Ovary (tissue), 9 donors: ENCODE results near the gene MAST1. TPM values are rescaled to one million over a fixed set of nuclear protein-coding genes. Genes with fewer than 3 reads are reported as not detected.

Experiments used
- DNase-seq, 5 donors: peaks; one replicate each; pipeline ENCODE4 v3.0.0-alpha.2; 2019 to 2020
- H3K27ac ChIP-seq, 2 donors: fragments of 200-600 bp; one replicate each; pipeline versions ENCODE4 v1.5.1 to v1.8.0; 2019 to 2022
- H3K27me3 ChIP-seq: fragments of 200-600 bp; one replicate; pipeline ENCODE4 v1.8.0; 2022
- H3K36me3 ChIP-seq: fragments of 200-600 bp; sonication (generic); one replicate; pipeline ENCODE4 v1.5.1; 2019
- H3K4me1 ChIP-seq: one replicate; pipeline ENCODE4 v1.8.1; 2013; ENCODE audit warnings: mild to moderate bottlenecking, moderate library complexity; ENCODE audit not compliant: insufficient read depth
- H3K4me3 ChIP-seq: fragments of 200-600 bp; sonication (generic); one replicate; pipeline ENCODE4 v1.5.1; 2017
- H3K9me3 ChIP-seq, 2 donors: fragments of 200-600 bp in 1 of 2; sonication (generic) in 1 of 2; one replicate each; pipeline versions ENCODE4 v1.5.1 to v1.8.1; 2013 to 2019; ENCODE audit warnings: mild to moderate bottlenecking in 1 of 2, moderate library complexity in 1 of 2
- EP300 ChIP-seq: sonication (generic); formaldehyde crosslinking; IDR thresholded peaks from one replicate; pipeline ENCODE4 v1.6.1; 2017; ENCODE audit warnings: antibody characterized with exemption
- POLR2A ChIP-seq: fragments of 450-650 bp; IDR thresholded peaks from one replicate; pipeline ENCODE4 v1.6.1; 2017; ENCODE audit warnings: antibody characterized with exemption, mild to moderate bottlenecking, moderate library complexity
- WGBS, 3 donors: extraction: QIAGEN DNeasy Blood & Tissue Kit in 1 of 3; methylation state at CpG; one replicate each; pipeline versions ENCODE4 v1.1.5 to v1.1.7; 2013 to 2017; 5-methylcytosine and 5-hydroxymethylcytosine counted together
- intact Hi-C, 4 donors: fragments of 100-400 bp; cut with DNase I; formaldehyde crosslinking; loops; one replicate each; pipeline versions ENCODE4 v1.11.0 to v1.15.1; 2022 to 2023
- polyA plus RNA-seq, 2 donors: library from polyadenylated mRNA; stranded (reverse); fragments of 200-250 nt in 1 of 2; fragments of 350-450 nt in 1 of 2; fragmentation: Illumina TruSeq in 1 of 2; extraction: RNeasy Lipid Tissue Mini Kit (QIAGEN cat#74804) in 1 of 2; gene quantifications; one replicate each; pipeline ENCODE4 v1.2.3, GENCODE V29; 2013 to 2014
- total RNA-seq, 7 donors: library from RNA; depleted of rRNA in 2 of 7; stranded (reverse); fragments of >200 nt in 2 of 7; fragmentation: NEBNext Ultra II Directional in 3 of 7; extraction: Animal tissue kit (Norgen Biotek cat#: 25700) in 3 of 7; gene quantifications; one replicate each; pipeline versions ENCODE4 v1.1.0 to v1.2.4, GENCODE V29; 2016 to 2023
- TF ChIP-seq, protein P1 (sequence below), 3 donors: fragments of 450-650 bp in 2 of 3; fragments of 200-600 bp in 1 of 3; IDR thresholded peaks; one replicate each; pipeline versions ENCODE4 v1.5.1 to v1.8.0; 2016 to 2022; ENCODE audit warnings: antibody characterized with exemption in 3 of 3, mild to moderate bottlenecking in 1 of 3
- donor health status: DM: no; HTN: no; CAD: no; lungs with moderate emphysema.
- donor health status: DM: no; HTN: no; CAD: no.
- donor health status: Bipolar disorder and iron deficiency.
- donor health status: DM: yes; HTN: yes; CAD: no.
- donor health status: DM: no; HTN: no; CAD: no.
- donor health status: DM: yes; HTN: yes; CAD: no.

Gene MAST1
- total and polyA plus RNA-seq, 9 donors = 0.25 to 2.4 (median 1.1) TPM

DNA sequence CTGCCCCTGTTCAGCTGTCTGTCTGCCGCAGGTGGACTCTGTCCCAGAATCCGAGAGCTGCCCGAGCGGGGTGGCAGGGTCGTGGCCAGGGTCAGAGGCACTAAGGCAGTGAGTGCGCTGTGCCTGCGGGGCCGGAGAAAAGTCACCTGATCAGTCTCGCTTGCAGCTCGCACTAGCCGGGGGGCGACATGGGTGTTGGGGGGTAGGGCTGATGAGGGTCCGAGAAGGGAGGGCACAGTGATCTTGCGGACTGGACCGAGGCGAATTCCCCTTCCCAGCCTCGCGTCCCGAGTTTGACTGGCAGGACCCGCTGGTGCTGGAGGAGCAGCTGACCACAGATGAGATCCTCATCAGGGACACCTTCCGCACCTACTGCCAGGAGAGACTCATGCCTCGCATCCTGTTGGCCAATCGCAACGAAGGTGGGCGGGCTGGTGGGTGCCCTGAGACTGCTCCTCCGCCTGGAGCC is 53.3 kb downstream of the MAST1 start:
- Histone ChIP-seq H3K4me1 (peaks cover 5% of the 10 kb centered on the region), H3K4me3 (peak overlapping the region; percentile 95), H3K36me3 (no peaks in the 10 kb centered on the region), H3K27ac (peak overlapping the region in 1 of 2 donors; percentile 70), H3K27me3 (no peaks in the 10 kb centered on the region), H3K9me3 (no peaks in the 10 kb centered on the region)
- intact Hi-C loops = no loop called here
- DNase-seq = peak in 1 of 5 donors; percentile 53
- WGBS, 3 donors = 4 to 7% (median 5%) methylated on average over 26 of the region's 26 CpGs
- TF ChIP-seq POLR2A (no peak), EP300 (no peak)
- TF ChIP-seq, protein P1, sequence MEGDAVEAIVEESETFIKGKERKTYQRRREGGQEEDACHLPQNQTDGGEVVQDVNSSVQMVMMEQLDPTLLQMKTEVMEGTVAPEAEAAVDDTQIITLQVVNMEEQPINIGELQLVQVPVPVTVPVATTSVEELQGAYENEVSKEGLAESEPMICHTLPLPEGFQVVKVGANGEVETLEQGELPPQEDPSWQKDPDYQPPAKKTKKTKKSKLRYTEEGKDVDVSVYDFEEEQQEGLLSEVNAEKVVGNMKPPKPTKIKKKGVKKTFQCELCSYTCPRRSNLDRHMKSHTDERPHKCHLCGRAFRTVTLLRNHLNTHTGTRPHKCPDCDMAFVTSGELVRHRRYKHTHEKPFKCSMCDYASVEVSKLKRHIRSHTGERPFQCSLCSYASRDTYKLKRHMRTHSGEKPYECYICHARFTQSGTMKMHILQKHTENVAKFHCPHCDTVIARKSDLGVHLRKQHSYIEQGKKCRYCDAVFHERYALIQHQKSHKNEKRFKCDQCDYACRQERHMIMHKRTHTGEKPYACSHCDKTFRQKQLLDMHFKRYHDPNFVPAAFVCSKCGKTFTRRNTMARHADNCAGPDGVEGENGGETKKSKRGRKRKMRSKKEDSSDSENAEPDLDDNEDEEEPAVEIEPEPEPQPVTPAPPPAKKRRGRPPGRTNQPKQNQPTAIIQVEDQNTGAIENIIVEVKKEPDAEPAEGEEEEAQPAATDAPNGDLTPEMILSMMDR (IDR thresholded peaks at IDR 0.05) = no peak

GRCh38 chr19:12893582-12893981 is 55.3 kb downstream of the MAST1 start:
- H3K4me1 ChIP-seq = peaks cover 5% of the 10 kb centered on the region
- H3K27me3 ChIP-seq = no peaks in the 10 kb centered on the region
- intact Hi-C loops = no loop called here
- 90 to 93% (median 93%) methylated on average over 5 of the region's 5 CpGs for WGBS, 3 donors
- H3K36me3 ChIP-seq = no peaks in the 10 kb centered on the region
- H3K4me3 ChIP-seq = no peak overlapping the region
- no peak overlapping the region for H3K27ac ChIP-seq
- TF ChIP-seq EP300 (no peak), POLR2A (no peak)
- TF ChIP-seq, protein P1 (IDR thresholded peaks at IDR 0.05) = no peak
- no peaks in the 10 kb centered on the region for H3K9me3 ChIP-seq
- no peak for DNase-seq

DNA sequence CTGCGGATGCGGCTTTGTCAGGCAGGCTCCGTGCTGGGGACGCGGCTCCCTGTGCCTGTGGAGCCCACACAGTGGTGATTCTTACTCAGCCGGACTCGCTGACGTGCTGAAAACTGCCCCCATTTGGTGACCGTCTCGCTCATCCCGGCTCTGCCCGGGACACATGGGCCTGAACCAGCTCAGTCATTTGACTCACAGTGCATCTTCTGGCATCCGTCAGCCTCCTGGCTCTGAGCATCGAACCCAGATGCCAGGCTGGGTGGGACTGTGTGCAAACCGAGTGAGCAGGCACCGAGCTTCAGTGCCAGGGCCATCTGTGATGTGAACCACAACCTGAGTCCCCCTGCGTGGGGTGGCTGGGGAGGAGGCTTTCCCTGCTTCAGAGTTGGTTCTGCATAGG is 58.1 kb downstream of the MAST1 start:
- H3K4me1 ChIP-seq = peaks cover 5% of the 10 kb centered on the region
- DNase-seq = no peak
- no peak overlapping the region for H3K27ac ChIP-seq
- no peaks in the 10 kb centered on the region for H3K27me3 ChIP-seq
- no peaks in the 10 kb centered on the region for H3K9me3 ChIP-seq
- TF ChIP-seq, protein P1 (IDR thresholded peaks at IDR 0.05) = no peak
- TF ChIP-seq POLR2A = no peak
- no peak for TF ChIP-seq EP300
- intact Hi-C loops = no loop called here
- H3K4me3 ChIP-seq = no peak overlapping the region
- WGBS, 3 donors = 93 to 95% (median 94%) methylated on average over 17 of the region's 17 CpGs
- no peaks in the 10 kb centered on the region for H3K36me3 ChIP-seq

- no peak overlapping the region for H3K4me3 ChIP-seq
- TF ChIP-seq POLR2A (no peak), EP300 (no peak)
- TF ChIP-seq, protein P1 (IDR thresholded peaks at IDR 0.05) = no peak
- H3K27ac ChIP-seq = no peak overlapping the region
- DNase-seq = no peak
- no peaks in the 10 kb centered on the region for H3K36me3 ChIP-seq
- intact Hi-C loops = no loop called here
- H3K9me3 ChIP-seq = no peaks in the 10 kb centered on the region
- 87 to 89% (median 88%) methylated on average over 10 of the region's 10 CpGs for WGBS, 3 donors
- no peaks in the 10 kb centered on the region for H3K27me3 ChIP-seq
- H3K4me1 ChIP-seq = no peaks in the 10 kb centered on the region
These were observed 61.7 kb downstream of the MAST1 start for GRCh38 chr19:12899891-12900518.
